NCI-H2171 treated with DMSO at 0.1 percent for 48 hours (cell line): Measurements from ENCODE around the gene MAGEA4.
"Not testable (repeated sequence)": the region's sequence is repeated elsewhere in the genome, so short reads cannot be mapped to it uniquely, and the experiment has no call there.

Source experiments
- DNase-seq: peaks from one replicate; lab custom pipeline; 2025; lab: John Stamatoyannopoulos, UW

MAGEA4 gene

GRCh38 chrX:151912780-151913179 is at the start of gene MAGEA4:
Gene MAGEA4 (plus strand): TSS chrX:151912889. CDS start chrX:151923665, 10,776 bp downstream.
- no peak for DNase-seq

GRCh38 chrX:151870602-151871001 is 42.1 kb upstream of the MAGEA4 start:
- no peak for DNase-seq

GRCh38 chrX:151871244-151871643 is 41.4 kb upstream of the MAGEA4 start:
- DNase-seq, result no peak

- no peak for DNase-seq
These were observed 39.6 kb upstream of the MAGEA4 start for GRCh38 chrX:151873096-151873495.

- DNase-seq, result peak; percentile 36
These were observed 37.2 kb upstream of the MAGEA4 start for GRCh38 chrX:151875270-151876026.

- no peak for DNase-seq
These were observed 34.1 kb upstream of the MAGEA4 start for GRCh38 chrX:151878574-151878973.

GRCh38 chrX:151879856-151880255 is 32.8 kb upstream of the MAGEA4 start:
- DNase-seq, result no peak

GRCh38 chrX:151880895-151881294 is 31.8 kb upstream of the MAGEA4 start:
- no peak for DNase-seq

GRCh38 chrX:151889421-151889820 is 23.3 kb upstream of the MAGEA4 start:
- DNase-seq, result no peak

- no peak for DNase-seq
These were observed 15.8 kb upstream of the MAGEA4 start for GRCh38 chrX:151896734-151897474.

- DNase-seq, result no peak
These were observed 13.1 kb upstream of the MAGEA4 start for GRCh38 chrX:151899622-151900021.

GRCh38 chrX:151901826-151902225 is 10.9 kb upstream of the MAGEA4 start:
- no peak for DNase-seq

GRCh38 chrX:151902813-151903591 is 9.7 kb upstream of the MAGEA4 start:
- DNase-seq, result no peak

- DNase-seq, result no peak
These were observed 7.7 kb upstream of the MAGEA4 start for GRCh38 chrX:151904989-151905388.

- no peak for DNase-seq
These were observed 468 bp upstream of the MAGEA4 start for GRCh38 chrX:151912221-151912620.

- DNase-seq, result not testable (repeated sequence)
These were observed 6.0 kb downstream of the MAGEA4 start for GRCh38 chrX:151918736-151919135.

- no peak for DNase-seq
These were observed 6.9 kb downstream of the MAGEA4 start for GRCh38 chrX:151919610-151920009.

- no peak for DNase-seq
These were observed 7.4 kb downstream of the MAGEA4 start for GRCh38 chrX:151920101-151920500.

- DNase-seq, result no peak
These were observed 7.8 kb downstream of the MAGEA4 start for GRCh38 chrX:151920530-151920929.

- no peak for DNase-seq
These were observed 8.6 kb downstream of the MAGEA4 start for GRCh38 chrX:151921292-151921691.

GRCh38 chrX:151921866-151922265 is 9.2 kb downstream of the MAGEA4 start:
- no peak for DNase-seq

- no peak for DNase-seq
These were observed 10.0 kb downstream of the MAGEA4 start for GRCh38 chrX:151922692-151923091.

GRCh38 chrX:151923648-151924047 is 11.0 kb downstream of the MAGEA4 start:
- no peak for DNase-seq
